PFSK-1 (cell line): ENCODE data around the gene FAM219A.

Experiments
- FOXP2 ChIP-seq: optimal IDR thresholded peaks from 2 replicates; pipeline ENCODE3; 2011; ENCODE audit warnings: borderline replicate concordance, control low read depth, inconsistent platforms; ENCODE audit not compliant: insufficient read depth; ENCODE audit errors: extremely low read length, extremely low read depth
- POLR2AphosphoS5 ChIP-seq: IDR thresholded peaks from 2 replicates; pipeline ENCODE4 v1.6.1; 2012; ENCODE audit warnings: low read depth, mild to moderate bottlenecking, control low read depth, low read length, moderate library complexity
- REST ChIP-seq, 2 experiments: IDR thresholded peaks; 2 replicates each; pipeline versions ENCODE4 v1.6.1 to v1.8.0; 2011 to 2012; ENCODE audit warnings: low read depth in 2 of 2, low read length in 2 of 2, control low read depth in 1 of 2, inconsistent platforms in 1 of 2, mild to moderate bottlenecking in 1 of 2, moderate library complexity in 1 of 2; ENCODE audit not compliant: insufficient read depth in 1 of 2
- SIN3A ChIP-seq: IDR thresholded peaks from 2 replicates; pipeline ENCODE4 v1.6.1; 2012; ENCODE audit warnings: mild to moderate bottlenecking, low read length, moderate library complexity, borderline replicate concordance; ENCODE audit not compliant: insufficient read depth
- TAF1 ChIP-seq: IDR thresholded peaks from 2 replicates; pipeline ENCODE4 v1.6.1; 2012; ENCODE audit warnings: low read length, control low read depth, borderline replicate concordance; ENCODE audit not compliant: insufficient read depth

Gene FAM219A

GRCh38 chr9:34413231-34413852, 45.0 kb downstream of the FAM219A start:
- no peak for TF ChIP-seq SIN3A
- peak; percentile 96 to 98 for TF ChIP-seq REST (IDR thresholded peaks at IDR 0.05; ENCODE audit: insufficient read depth in 1 of 2, low read depth in 2 of 2, low read length in 2 of 2)

- TF ChIP-seq FOXP2 (no peak), TAF1 (no peak)
Observed at GRCh38 chr9:34412336-34412735, 46.0 kb downstream of the FAM219A start.

GRCh38 chr9:34409154-34409553, 49.2 kb downstream of the FAM219A start:
- TF ChIP-seq REST (IDR thresholded peaks at IDR 0.05; ENCODE audit: insufficient read depth in 1 of 2, low read depth in 2 of 2, low read length in 2 of 2), result no peak
- no peak for TF ChIP-seq TAF1
- TF ChIP-seq SIN3A, result no peak

GRCh38 chr9:34408173-34408572, 50.2 kb downstream of the FAM219A start:
- TF ChIP-seq POLR2AphosphoS5 (no peak), FOXP2 (no peak), SIN3A (no peak), REST (IDR thresholded peaks at IDR 0.05; ENCODE audit: insufficient read depth in 1 of 2, low read depth in 2 of 2, low read length in 2 of 2) (no peak), TAF1 (no peak)

GRCh38 chr9:34406219-34406618, 52.2 kb downstream of the FAM219A start:
- TF ChIP-seq REST (IDR thresholded peaks at IDR 0.05; ENCODE audit: insufficient read depth in 1 of 2, low read depth in 2 of 2, low read length in 2 of 2) (peak in 1 of 2 experiments; percentile 71; a peak in 2 of 4 replicates), FOXP2 (no peak), POLR2AphosphoS5 (no peak)

GRCh38 chr9:34405719-34406118, 52.7 kb downstream of the FAM219A start:
- no peak for TF ChIP-seq FOXP2
- no peak for TF ChIP-seq SIN3A
- no peak for TF ChIP-seq REST (IDR thresholded peaks at IDR 0.05; ENCODE audit: insufficient read depth in 1 of 2, low read depth in 2 of 2, low read length in 2 of 2)
- no peak for TF ChIP-seq POLR2AphosphoS5
- TF ChIP-seq TAF1, result no peak
